Esophagus (tissue), 2 donors: Measurements from ENCODE around the gene MED10. TPM values are rescaled to one million over a fixed set of nuclear protein-coding genes. Genes with fewer than 3 reads are reported as not detected.

Source experiments
- H3K27ac ChIP-seq, 2 donors: one replicate each; pipeline ENCODE4 v1.5.1; 2013; ENCODE audit warnings: low read depth in 2 of 2, mild to moderate bottlenecking in 2 of 2, inconsistent platforms in 1 of 2, low read length in 1 of 2, moderate library complexity in 1 of 2
- H3K27me3 ChIP-seq, 2 donors: one replicate each; pipeline ENCODE4 v1.6.1; 2013; ENCODE audit warnings: low read length in 2 of 2, control low read depth in 1 of 2, mild to moderate bottlenecking in 1 of 2; ENCODE audit not compliant: insufficient read depth in 2 of 2, control insufficient read depth in 1 of 2
- H3K36me3 ChIP-seq, 2 donors: one replicate each; pipeline ENCODE4 v1.6.1; 2013; ENCODE audit warnings: low read length in 1 of 2; ENCODE audit not compliant: control insufficient read depth in 2 of 2, insufficient read depth in 2 of 2
- H3K4me1 ChIP-seq, 2 donors: one replicate each; pipeline ENCODE4 v1.6.1; 2013; ENCODE audit warnings: low read length in 1 of 2; ENCODE audit not compliant: control insufficient read depth in 2 of 2, insufficient read depth in 2 of 2
- H3K4me3 ChIP-seq, 2 donors: one replicate each; pipeline ENCODE4 v1.5.1; 2013; ENCODE audit warnings: low read length in 2 of 2, mild to moderate bottlenecking in 2 of 2, low read depth in 1 of 2, moderate library complexity in 1 of 2
- H3K9me3 ChIP-seq, 2 donors: one replicate each; pipeline ENCODE4 v1.6.1; 2013; ENCODE audit warnings: mild to moderate bottlenecking in 2 of 2, low read depth in 1 of 2, low read length in 1 of 2, moderate library complexity in 1 of 2; ENCODE audit not compliant: control insufficient read depth in 2 of 2, insufficient read depth in 1 of 2
- WGBS, 2 donors: extraction: QIAGEN DNeasy Blood & Tissue Kit; methylation state at CpG; one replicate each; pipeline ENCODE4 v1.1.7; 2013; 5-methylcytosine and 5-hydroxymethylcytosine counted together
- polyA plus RNA-seq, 2 donors: library from polyadenylated mRNA; stranded (reverse); fragments of 200-250 nt; gene quantifications; one replicate each; pipeline ENCODE4 v1.2.3, GENCODE V29; 2013
- donor health status: healthy with polysubstance abuse.
- donor health status: Bipolar disorder and iron deficiency.

Gene MED10
- polyA plus RNA-seq, 2 donors, result 25.6 to 34.4 TPM

DNA sequence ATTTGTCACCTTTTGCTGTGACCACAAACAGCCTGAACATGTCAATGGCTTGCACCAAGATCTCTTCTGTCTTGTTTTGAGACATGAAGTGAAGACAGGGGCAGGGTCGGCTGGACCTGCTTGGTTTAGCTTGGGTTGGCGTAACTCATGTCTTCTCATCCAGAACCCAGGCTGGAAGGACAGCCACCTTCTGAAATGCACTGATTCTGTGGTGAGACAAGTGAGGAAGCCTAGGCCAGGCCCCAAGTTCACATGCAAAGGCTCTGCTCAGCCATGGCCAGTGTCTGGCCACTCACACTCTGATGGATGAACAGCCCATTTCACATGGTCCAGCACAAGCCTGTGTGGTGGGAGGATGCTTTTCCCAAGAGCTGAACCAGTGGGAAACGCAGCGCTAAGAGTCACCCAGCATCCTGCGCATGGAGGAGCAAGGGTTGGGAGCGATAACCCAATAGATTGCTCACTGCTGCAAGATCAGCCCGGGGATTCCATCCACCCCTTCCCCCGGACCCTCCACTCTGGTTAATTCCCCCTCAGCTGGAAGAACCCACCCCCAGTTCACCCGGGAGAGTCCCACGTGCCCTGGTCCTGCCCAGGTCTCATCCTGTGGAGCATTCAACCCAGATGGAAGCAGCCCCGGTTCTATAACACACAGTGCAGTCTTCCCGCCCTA, 16.2 kb upstream of the MED10 start:
- Histone ChIP-seq H3K4me3 (no peak overlapping the region), H3K9me3 (peaks cover 0 to 2% of the 10 kb centered on the region in 2 donors), H3K27ac (no peak overlapping the region), H3K36me3 (no peaks in the 10 kb centered on the region), H3K4me1 (no peaks in the 10 kb centered on the region), H3K27me3 (no peaks in the 10 kb centered on the region)
- 88 to 91% methylated on average over 12 of the region's 12 CpGs for WGBS, 2 donors

DNA sequence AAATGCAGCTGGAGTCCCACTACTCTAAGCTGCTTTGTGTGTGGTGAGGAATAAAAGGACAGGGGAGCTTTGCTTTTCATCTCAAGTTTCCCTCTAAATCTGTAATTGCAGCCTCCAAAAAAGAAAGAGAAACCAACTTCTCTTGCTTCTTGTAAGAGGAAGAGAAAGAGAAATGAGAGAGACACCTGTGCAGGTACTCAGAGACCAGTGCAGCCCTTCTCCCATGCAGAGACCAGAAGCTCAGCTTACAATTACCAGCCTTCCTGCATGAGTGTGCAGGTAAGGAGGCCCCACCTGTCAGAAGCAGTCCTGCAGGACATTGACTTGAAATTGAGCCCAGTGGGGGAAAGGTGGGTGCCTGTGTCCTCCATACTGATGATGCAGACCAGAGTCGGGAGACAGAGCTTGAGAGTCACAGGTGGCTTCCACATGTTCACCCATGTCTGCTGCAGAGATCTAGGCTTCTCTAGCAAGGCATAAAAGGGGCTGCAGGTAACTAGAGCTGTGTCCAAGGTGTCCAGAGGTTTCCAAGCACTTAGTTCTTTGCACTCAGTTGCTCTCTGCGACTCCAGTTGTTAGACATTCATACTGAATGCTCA, 15.3 kb upstream of the MED10 start:
- Histone ChIP-seq H3K27ac (no peak overlapping the region), H3K4me3 (no peak overlapping the region), H3K36me3 (no peaks in the 10 kb centered on the region), H3K9me3 (peaks cover 0 to 2% of the 10 kb centered on the region in 2 donors), H3K4me1 (no peaks in the 10 kb centered on the region), H3K27me3 (no peaks in the 10 kb centered on the region)
- 85 to 88% methylated on average over 2 of the region's 2 CpGs for whole genome bisulfite sequencing, 2 donors

DNA sequence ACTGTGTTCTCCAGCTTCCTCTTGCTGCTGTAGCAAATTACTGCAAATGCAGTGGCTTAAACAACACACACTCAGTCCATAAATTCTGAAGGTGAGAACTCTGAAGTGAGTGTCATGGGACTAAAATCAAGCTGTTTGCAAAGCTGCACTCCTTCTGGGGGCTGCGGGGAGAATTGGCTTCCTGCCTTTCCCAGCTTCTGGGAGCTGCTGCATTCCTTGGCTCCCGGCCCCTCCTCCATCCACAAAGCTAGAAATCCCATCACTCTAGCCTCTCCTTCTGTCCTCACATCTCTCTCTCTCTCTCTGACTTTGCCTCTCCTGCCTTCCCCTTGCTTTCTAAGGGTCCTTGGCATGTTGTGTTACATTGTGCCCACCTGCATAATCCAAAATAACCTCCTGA, 14.2 kb upstream of the MED10 start:
- 41 to 46% methylated on average over 2 of the region's 2 CpGs for WGBS, 2 donors
- Histone ChIP-seq H3K27me3 (no peaks in the 10 kb centered on the region), H3K9me3 (peaks cover 0 to 1% of the 10 kb centered on the region in 2 donors), H3K36me3 (no peaks in the 10 kb centered on the region), H3K27ac (no peak overlapping the region), H3K4me3 (no peak overlapping the region), H3K4me1 (no peaks in the 10 kb centered on the region)

DNA sequence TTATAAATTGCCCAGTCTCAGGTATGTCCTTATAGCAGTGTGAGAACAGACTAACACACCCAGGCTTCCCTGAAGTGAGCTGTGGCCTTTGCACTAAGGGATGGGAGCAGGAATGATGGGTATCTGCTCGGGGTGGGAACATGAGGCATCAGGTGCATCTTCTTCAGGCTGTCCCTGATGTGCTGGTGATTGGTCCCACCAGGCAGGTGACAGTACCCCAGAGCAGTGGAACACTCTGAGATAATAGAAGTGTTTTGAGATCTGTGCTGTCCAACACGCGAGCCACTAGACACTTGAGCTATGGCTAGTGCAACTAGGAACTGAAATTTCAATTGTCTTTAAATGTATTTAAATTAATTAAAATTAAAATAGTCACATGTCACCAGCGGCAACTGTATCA, 12.8 kb upstream of the MED10 start:
- Histone ChIP-seq H3K36me3 (no peaks in the 10 kb centered on the region), H3K4me3 (no peak overlapping the region), H3K9me3 (no peaks in the 10 kb centered on the region), H3K27me3 (no peaks in the 10 kb centered on the region), H3K27ac (no peak overlapping the region), H3K4me1 (no peaks in the 10 kb centered on the region)
- WGBS, 2 donors, result 86% methylated on average over 4 of the region's 4 CpGs

DNA sequence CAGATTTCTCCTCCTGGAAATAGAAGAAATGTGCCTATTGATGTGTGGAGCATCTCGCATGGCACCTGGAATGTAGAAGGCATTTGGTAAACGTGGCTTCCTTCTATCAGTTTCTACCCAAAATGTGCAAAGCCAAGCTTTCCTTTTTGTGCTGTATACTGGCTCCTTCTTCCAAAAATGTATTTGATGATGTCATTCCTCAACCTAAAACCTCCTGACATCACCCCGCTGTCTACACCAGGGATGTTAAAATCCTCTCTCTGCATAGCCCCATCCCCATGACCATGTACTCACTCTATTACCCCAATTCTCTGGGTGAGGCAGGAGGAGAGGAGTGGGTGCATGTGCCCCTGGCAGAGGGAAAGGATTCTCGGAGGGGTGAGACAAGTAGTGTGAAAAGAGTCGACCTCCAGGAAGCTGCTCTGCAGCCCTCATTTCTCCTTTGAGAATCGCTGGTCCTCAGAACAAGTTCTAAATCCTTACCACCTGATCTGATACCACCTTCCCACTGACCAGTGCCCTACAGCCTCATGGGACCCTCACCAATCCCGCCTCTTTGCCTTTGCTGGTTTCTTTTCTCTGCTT, 11.7 kb upstream of the MED10 start:
- no peaks in the 10 kb centered on the region for H3K4me1 ChIP-seq
- no peak overlapping the region for H3K4me3 ChIP-seq
- H3K27ac ChIP-seq, result no peak overlapping the region
- WGBS, 2 donors, result 80 to 84% methylated on average over 7 of the region's 7 CpGs
- H3K9me3 ChIP-seq, result no peaks in the 10 kb centered on the region
- H3K36me3 ChIP-seq, result no peaks in the 10 kb centered on the region
- no peaks in the 10 kb centered on the region for H3K27me3 ChIP-seq

DNA sequence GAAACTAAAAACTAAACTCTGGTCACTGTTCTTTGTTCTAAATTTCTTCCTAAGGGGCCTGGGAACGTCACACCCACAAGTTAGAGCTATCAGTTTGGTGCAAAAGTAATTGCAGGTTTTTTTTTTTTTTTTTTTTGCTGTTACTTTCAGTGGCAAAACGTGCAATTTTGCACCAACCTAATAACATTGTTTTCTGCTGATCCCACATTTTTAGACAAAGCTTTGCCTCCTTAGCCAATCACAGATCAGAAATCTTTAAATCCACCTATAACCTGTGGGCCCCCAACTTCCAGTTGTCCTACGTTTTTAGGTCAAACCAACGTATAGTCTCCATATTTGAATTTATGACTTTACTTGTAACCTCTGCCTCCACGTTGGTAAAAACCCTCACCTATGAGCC, 11.1 kb upstream of the MED10 start:
- Histone ChIP-seq H3K4me1 (no peaks in the 10 kb centered on the region), H3K27me3 (no peaks in the 10 kb centered on the region)
- WGBS, 2 donors, result 73 to 78% methylated on average over 5 of the region's 5 CpGs

DNA sequence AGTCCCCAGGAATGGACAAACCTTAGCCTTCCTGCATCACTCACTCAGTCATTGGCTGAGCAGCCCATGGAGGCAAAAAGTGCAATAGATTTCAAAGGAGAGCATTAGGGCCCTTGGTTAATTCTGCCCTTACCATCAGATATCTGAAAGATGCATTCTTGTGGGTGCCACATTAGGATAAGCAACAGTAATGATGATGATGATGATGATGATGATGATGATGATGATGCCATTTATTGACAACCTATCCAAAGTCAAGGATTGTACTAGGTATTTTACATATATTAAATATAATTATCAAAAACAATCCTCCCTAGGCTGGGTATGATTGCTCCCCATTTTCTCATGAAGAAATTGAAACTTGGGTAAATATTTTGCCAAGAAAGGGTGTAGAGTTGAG, 9.6 kb upstream of the MED10 start:
- Histone ChIP-seq H3K4me3 (no peak overlapping the region), H3K27me3 (no peaks in the 10 kb centered on the region), H3K36me3 (no peaks in the 10 kb centered on the region), H3K9me3 (no peaks in the 10 kb centered on the region), H3K4me1 (no peaks in the 10 kb centered on the region), H3K27ac (no peak overlapping the region)

More for the DNA sequence above, 11.1 kb upstream of the MED10 start:
- Histone ChIP-seq H3K4me3 (no peak overlapping the region), H3K36me3 (no peaks in the 10 kb centered on the region), H3K27ac (no peak overlapping the region), H3K9me3 (no peaks in the 10 kb centered on the region)

DNA sequence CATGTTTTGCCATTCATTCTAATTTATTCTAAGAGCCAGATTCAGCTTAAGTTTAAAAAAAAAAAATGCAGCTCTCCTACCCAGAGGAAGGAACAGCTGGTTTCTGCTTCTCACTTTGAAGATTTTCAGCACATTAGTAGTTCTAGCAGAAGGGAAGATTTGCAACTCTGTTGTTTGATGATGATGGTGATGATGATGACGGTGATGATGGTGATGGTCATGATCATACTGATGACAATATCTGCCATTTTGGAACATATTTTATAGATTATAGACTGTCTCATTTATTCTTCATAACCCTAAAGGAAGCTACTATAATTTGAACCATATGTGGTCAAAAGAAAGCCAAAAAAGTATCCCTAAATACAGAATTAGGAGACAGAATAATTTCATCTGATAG, 7.9 kb upstream of the MED10 start:
- no peaks in the 10 kb centered on the region for H3K4me1 ChIP-seq
- no peaks in the 10 kb centered on the region for H3K9me3 ChIP-seq
- H3K4me3 ChIP-seq, result no peak overlapping the region
- WGBS, 2 donors, result 84 to 88% methylated on average over 1 of the region's 1 CpG
- no peak overlapping the region for H3K27ac ChIP-seq
- no peaks in the 10 kb centered on the region for H3K27me3 ChIP-seq
- no peaks in the 10 kb centered on the region for H3K36me3 ChIP-seq

DNA sequence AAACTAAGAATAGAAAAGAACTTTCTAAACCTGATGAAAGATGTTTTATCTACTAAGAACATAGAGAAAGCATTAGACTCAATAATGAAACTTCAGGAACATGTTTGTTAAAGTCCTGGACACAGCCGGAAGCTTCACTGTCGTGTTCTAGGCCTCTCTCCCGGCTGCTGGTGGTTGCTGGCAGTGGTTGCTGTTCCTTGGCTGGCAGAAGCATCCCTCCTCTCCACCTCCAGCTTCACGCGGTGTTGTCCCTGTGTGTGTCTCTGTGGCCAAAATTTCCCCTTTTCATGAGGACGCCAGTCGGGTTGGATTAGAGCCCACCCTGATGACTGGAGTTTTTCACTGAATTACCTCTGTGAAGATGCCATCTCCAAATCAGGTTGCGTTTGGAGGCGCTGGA, 6.5 kb upstream of the MED10 start:
- Histone ChIP-seq H3K9me3 (no peaks in the 10 kb centered on the region), H3K27ac (no peak overlapping the region), H3K4me3 (no peak overlapping the region), H3K4me1 (no peaks in the 10 kb centered on the region), H3K27me3 (no peaks in the 10 kb centered on the region), H3K36me3 (no peaks in the 10 kb centered on the region)
- WGBS, 2 donors, result 94% methylated on average over 9 of the region's 9 CpGs

DNA sequence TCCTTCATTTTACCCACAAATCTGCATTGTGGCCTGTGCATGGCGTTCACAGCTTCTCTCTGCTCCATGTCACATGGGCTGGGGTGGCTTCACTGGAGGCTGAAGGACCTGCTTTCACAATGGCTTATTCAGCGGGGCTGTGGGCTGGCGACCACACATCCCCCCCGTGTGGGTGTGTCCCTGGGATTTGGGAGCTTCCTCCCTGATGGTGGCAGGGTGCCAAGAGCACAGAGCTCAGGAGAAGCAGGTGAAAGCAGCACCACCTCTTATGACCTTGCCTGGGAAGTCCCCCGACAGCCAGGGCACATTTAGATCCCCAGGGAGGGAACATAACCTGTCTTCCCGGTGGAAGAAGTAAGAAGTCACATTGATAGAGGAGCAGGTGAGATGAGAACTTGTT, 5.0 kb upstream of the MED10 start:
- no peaks in the 10 kb centered on the region for H3K36me3 ChIP-seq
- H3K4me3 ChIP-seq, result no peak overlapping the region
- no peaks in the 10 kb centered on the region for H3K9me3 ChIP-seq
- no peak overlapping the region for H3K27ac ChIP-seq
- WGBS, 2 donors, result 44 to 47% methylated on average over 6 of the region's 6 CpGs
- H3K4me1 ChIP-seq, result peaks cover 0 to 2% of the 10 kb centered on the region in 2 donors
- H3K27me3 ChIP-seq, result no peaks in the 10 kb centered on the region
